H9 (cell line): ENCODE measurements around the gene CHRNA3. TPM values are rescaled to one million over a fixed set of nuclear protein-coding genes. Genes with fewer than 3 reads are reported as not detected.
A peak's percentile ranks its signal among the peaks of the same experiment; 100 is the strongest.

ENCODE experiments used
- DNase-seq: peaks from one replicate; pipeline ENCODE4 v3.0.0-alpha.2; 2017
- H2AFZ ChIP-seq: one replicate; pipeline ENCODE4 v1.6.1; 2013; ENCODE audit warnings: mild to moderate bottlenecking, low read length, control low read depth, moderate library complexity
- H2AK5ac ChIP-seq: 2 replicates; pipeline ENCODE4 v1.6.1; 2013; ENCODE audit warnings: low read length, control low read depth, mixed read lengths; ENCODE audit not compliant: insufficient read length
- H2BK120ac ChIP-seq: one replicate; pipeline ENCODE4 v1.6.1; 2013; ENCODE audit warnings: low read depth, mild to moderate bottlenecking, low read length, control low read depth, inconsistent platforms; ENCODE audit not compliant: poor library complexity, severe bottlenecking
- H2BK12ac ChIP-seq: 2 replicates; pipeline ENCODE4 v1.6.1; 2013; ENCODE audit warnings: low read length, control low read depth, mixed read lengths, low read depth; ENCODE audit not compliant: insufficient read length
- H2BK15ac ChIP-seq: 2 replicates; pipeline ENCODE4 v1.6.1; 2013; ENCODE audit warnings: low read depth, low read length, control low read depth
- H2BK20ac ChIP-seq: one replicate; pipeline ENCODE4 v1.6.1; 2013; ENCODE audit warnings: low read depth, mild to moderate bottlenecking, low read length, control low read depth, inconsistent platforms; ENCODE audit not compliant: poor library complexity, severe bottlenecking
- H2BK5ac ChIP-seq: 2 replicates; pipeline ENCODE4 v1.6.1; 2013; ENCODE audit warnings: low read length, control low read depth, mixed read lengths; ENCODE audit not compliant: insufficient read length
- H3K14ac ChIP-seq: 2 replicates; pipeline ENCODE4 v1.6.1; 2013; ENCODE audit warnings: low read length, control low read depth; ENCODE audit not compliant: insufficient read depth
- H3K18ac ChIP-seq: 2 replicates; pipeline ENCODE4 v1.6.1; 2013; ENCODE audit warnings: low read depth, mild to moderate bottlenecking, mixed read lengths, low read length, control low read depth; ENCODE audit not compliant: insufficient read length
- H3K23ac ChIP-seq: 2 replicates; pipeline ENCODE4 v1.6.1; 2013; ENCODE audit warnings: low read length, control low read depth, mixed read lengths, low read depth; ENCODE audit not compliant: insufficient read length
- H3K23me2 ChIP-seq: 2 replicates; pipeline ENCODE4 v1.6.1; 2013; ENCODE audit warnings: low read depth, mild to moderate bottlenecking, mixed read lengths, low read length, control low read depth; ENCODE audit not compliant: insufficient read length, poor library complexity, severe bottlenecking
- H3K27ac ChIP-seq: 2 replicates; pipeline ENCODE4 v1.5.1; 2013; ENCODE audit warnings: low read length, control low read depth, mixed read lengths, low read depth; ENCODE audit not compliant: insufficient read length
- H3K27me3 ChIP-seq: 2 replicates; pipeline ENCODE4 v1.6.1; 2013; ENCODE audit warnings: low read length, control low read depth, inconsistent platforms; ENCODE audit not compliant: insufficient read depth
- H3K4ac ChIP-seq: 2 replicates; pipeline ENCODE4 v1.6.1; 2013; ENCODE audit warnings: low read depth, mild to moderate bottlenecking, control low read depth, inconsistent platforms, low read length, moderate library complexity
- H3K4me1 ChIP-seq: 2 replicates; pipeline ENCODE4 v1.6.1; 2013; ENCODE audit warnings: low read length, control low read depth, inconsistent platforms; ENCODE audit not compliant: insufficient read depth
- H3K4me2 ChIP-seq: 2 replicates; pipeline ENCODE4 v1.6.1; 2013; ENCODE audit warnings: low read length, control low read depth, mixed read lengths; ENCODE audit not compliant: insufficient read length, insufficient read depth
- H3K56ac ChIP-seq: 2 replicates; pipeline ENCODE4 v1.6.1; 2013; ENCODE audit warnings: low read depth, mild to moderate bottlenecking, mixed read lengths, low read length, control low read depth; ENCODE audit not compliant: insufficient read length
- H3K79me1 ChIP-seq: 2 replicates; pipeline ENCODE4 v1.6.1; 2013; ENCODE audit warnings: low read depth, mild to moderate bottlenecking, moderate library complexity, low read length, control low read depth, inconsistent platforms; ENCODE audit not compliant: insufficient read depth, poor library complexity, severe bottlenecking
- H3K79me2 ChIP-seq: 2 replicates; pipeline ENCODE4 v1.6.1; 2013; ENCODE audit warnings: low read length, control low read depth, inconsistent platforms; ENCODE audit not compliant: insufficient read depth
- H3K9ac ChIP-seq: 2 replicates; pipeline ENCODE4 v1.6.1; 2013; ENCODE audit warnings: low read length, control low read depth, mixed read lengths; ENCODE audit not compliant: insufficient read length; ENCODE audit errors: extremely low read depth
- H3K9me3 ChIP-seq: one replicate; pipeline ENCODE4 v1.6.1; 2013; ENCODE audit warnings: low read depth, low read length, inconsistent platforms; ENCODE audit not compliant: control insufficient read depth
- H3T11ph ChIP-seq: one replicate; pipeline ENCODE4 v1.6.1; 2013; ENCODE audit warnings: mild to moderate bottlenecking, low read length, control low read depth, inconsistent platforms
- H4K20me1 ChIP-seq: one replicate; pipeline ENCODE4 v1.6.1; 2013; ENCODE audit not compliant: control insufficient read depth, insufficient read length, insufficient read depth
- H4K5ac ChIP-seq: 2 replicates; pipeline ENCODE4 v1.6.1; 2013; ENCODE audit warnings: low read depth, mild to moderate bottlenecking, mixed read lengths, low read length, control low read depth; ENCODE audit not compliant: insufficient read length
- H4K8ac ChIP-seq: replicated peaks from 2 replicates; pipeline ENCODE4 v1.6.1; 2013; ENCODE audit warnings: low read length, control low read depth, mixed read lengths, low read depth; ENCODE audit not compliant: insufficient read length
- H4K91ac ChIP-seq: 2 replicates; pipeline ENCODE4 v1.6.1; 2013; ENCODE audit warnings: low read depth, mild to moderate bottlenecking, moderate library complexity, mixed read lengths, low read length, control low read depth; ENCODE audit not compliant: insufficient read length
- H3K27ac Mint-ChIP-seq, 3 experiments: 2 replicates in 2 of 3; 3 replicates in 1 of 3; pipeline ENCODE4 v1.8.0; 2020 to 2021; ENCODE audit warnings: mixed read lengths in 3 of 3, mild to moderate bottlenecking in 1 of 3, moderate library complexity in 1 of 3
- H3K27me3 Mint-ChIP-seq: 2 replicates; pipeline ENCODE4 v1.8.0; 2021; ENCODE audit warnings: low read depth, mild to moderate bottlenecking, moderate library complexity, mixed read lengths
- H3K36me3 Mint-ChIP-seq, 3 experiments: 2 replicates in 2 of 3; 3 replicates in 1 of 3; pipeline ENCODE4 v1.8.0; 2020 to 2021; ENCODE audit warnings: low read depth in 3 of 3, mixed read lengths in 3 of 3; ENCODE audit not compliant: insufficient read depth in 1 of 3
- H3K4me1 Mint-ChIP-seq, 2 experiments: 2 replicates each; pipeline ENCODE4 v1.8.0; 2020; ENCODE audit warnings: mixed read lengths in 2 of 2
- H3K4me3 Mint-ChIP-seq, 2 experiments: 2 replicates in 1 of 2; 3 replicates in 1 of 2; pipeline ENCODE4 v1.8.0; 2020 to 2021; ENCODE audit warnings: mild to moderate bottlenecking in 2 of 2, mixed read lengths in 2 of 2, moderate library complexity in 1 of 2
- H3K9me3 Mint-ChIP-seq, 2 experiments: 2 replicates in 1 of 2; 3 replicates in 1 of 2; pipeline ENCODE4 v1.8.0; 2020; ENCODE audit warnings: mild to moderate bottlenecking in 2 of 2, mixed read lengths in 2 of 2, moderate library complexity in 1 of 2
- CTCF ChIP-seq: fragments of 200-600 bp; sonication (generic); conservative IDR thresholded peaks from 3 replicates; pipeline ENCODE4 v1.8.0; 2021; ENCODE audit warnings: antibody characterized with exemption, mild to moderate bottlenecking
- WGBS: extraction: QIAGEN DNeasy Blood & Tissue Kit; methylation state at CpG from one replicate; pipeline ENCODE4 v1.1.7; 2013; ENCODE audit warnings: missing lambda C conversion rate, low lambda C conversion rate, mixed read lengths; ENCODE audit not compliant: insufficient read length; ENCODE audit errors: extremely low coverage; 5-methylcytosine and 5-hydroxymethylcytosine counted together
- total RNA-seq: library from RNA; stranded (reverse); gene quantifications from 2 replicates; pipeline ENCODE4 v1.2.1, GENCODE V29; 2021

CHRNA3 gene
- total RNA-seq, 1 experiment from 2014 or later, result 0.81 TPM

- H3K27ac Mint-ChIP-seq, result peak overlapping the region in 1 of 3 experiments; percentile 75; a peak in 1 of 7 replicates
- no peak overlapping the region for H3K4me2 ChIP-seq
- no peaks in the 10 kb centered on the region for H3K4me1 ChIP-seq
- H2BK20ac ChIP-seq, result no peak overlapping the region
- no peak overlapping the region for H4K5ac ChIP-seq
- no CpG with 5 or more reads among the region's 6 CpGs for WGBS
- no peak overlapping the region for H3K23ac ChIP-seq
- H3K27ac ChIP-seq, result no peak overlapping the region
- H2BK120ac ChIP-seq, result no peak overlapping the region
- H3K9ac ChIP-seq, result no peak overlapping the region
- H2BK12ac ChIP-seq, result no peak overlapping the region
- no peaks in the 10 kb centered on the region for H3K27me3 Mint-ChIP-seq
- H4K20me1 ChIP-seq, result no peaks in the 10 kb centered on the region
- H3K56ac ChIP-seq, result no peak overlapping the region
- no peak overlapping the region for H2AK5ac ChIP-seq
- peaks cover 19 to 58% (median 38%) of the 10 kb centered on the region in 3 experiments; a peak in 5 of 7 replicates for H3K36me3 Mint-ChIP-seq
- no peak overlapping the region for H3K4me3 Mint-ChIP-seq
- no peaks in the 10 kb centered on the region for H3K9me3 Mint-ChIP-seq
- H3K4me1 Mint-ChIP-seq, result no peaks in the 10 kb centered on the region
- no peak overlapping the region for H4K8ac ChIP-seq
- no peaks in the 10 kb centered on the region for H3K79me2 ChIP-seq
- no peak overlapping the region for H3K14ac ChIP-seq
- no peaks in the 10 kb centered on the region for H3K9me3 ChIP-seq
- no peak overlapping the region for H4K91ac ChIP-seq
- no peak overlapping the region for H3K4ac ChIP-seq
- DNase-seq, result no peak
- no peak overlapping the region for H3T11ph ChIP-seq
- no peak overlapping the region for H2BK5ac ChIP-seq
- H3K18ac ChIP-seq, result no peak overlapping the region
- TF ChIP-seq CTCF, result no peak
- H2BK15ac ChIP-seq, result no peak overlapping the region
- H3K23me2 ChIP-seq, result no peaks in the 10 kb centered on the region
- H3K27me3 ChIP-seq, result no peaks in the 10 kb centered on the region
- H2AFZ ChIP-seq, result no peak overlapping the region
- no peaks in the 10 kb centered on the region for H3K79me1 ChIP-seq
Observed at GRCh38 chr15:78550194-78550593, 70.6 kb downstream of the CHRNA3 start.

Other genes with a start within 250 kb of the CHRNA3 start
- 87.6 and 93.3 TPM in 2 replicates for gene IREB2, start 182.8 kb downstream of the CHRNA3 start, total RNA-seq
- 2.4 and 3.1 TPM in 2 replicates for gene HYKK, start 113.4 kb downstream of the CHRNA3 start, total RNA-seq
- 333 and 335 TPM in 2 replicates for gene PSMA4, start 80.6 kb downstream of the CHRNA3 start, total RNA-seq
- gene CHRNA5, start 55.5 kb downstream of the CHRNA3 start, total RNA-seq, result 16.5 and 21.6 TPM in 2 replicates
- 1.9 TPM in 2 replicates for gene CHRNB4, start 20.2 kb upstream of the CHRNA3 start, total RNA-seq
- gene ADAMTS7, start 190.5 kb upstream of the CHRNA3 start, total RNA-seq, result 23.1 and 25.0 TPM in 2 replicates